GM19351 (cell line): ENCODE results near the gene MGRN1.

Source experiments
- ATAC-seq: cut with Tn5 transposase; IDR thresholded peaks from one replicate; pipeline ENCODE4 v1.9.1; 2021; ENCODE audit warnings: mild to moderate bottlenecking, moderate library complexity; ENCODE audit not compliant: unreplicated experiment

Gene MGRN1

DNA sequence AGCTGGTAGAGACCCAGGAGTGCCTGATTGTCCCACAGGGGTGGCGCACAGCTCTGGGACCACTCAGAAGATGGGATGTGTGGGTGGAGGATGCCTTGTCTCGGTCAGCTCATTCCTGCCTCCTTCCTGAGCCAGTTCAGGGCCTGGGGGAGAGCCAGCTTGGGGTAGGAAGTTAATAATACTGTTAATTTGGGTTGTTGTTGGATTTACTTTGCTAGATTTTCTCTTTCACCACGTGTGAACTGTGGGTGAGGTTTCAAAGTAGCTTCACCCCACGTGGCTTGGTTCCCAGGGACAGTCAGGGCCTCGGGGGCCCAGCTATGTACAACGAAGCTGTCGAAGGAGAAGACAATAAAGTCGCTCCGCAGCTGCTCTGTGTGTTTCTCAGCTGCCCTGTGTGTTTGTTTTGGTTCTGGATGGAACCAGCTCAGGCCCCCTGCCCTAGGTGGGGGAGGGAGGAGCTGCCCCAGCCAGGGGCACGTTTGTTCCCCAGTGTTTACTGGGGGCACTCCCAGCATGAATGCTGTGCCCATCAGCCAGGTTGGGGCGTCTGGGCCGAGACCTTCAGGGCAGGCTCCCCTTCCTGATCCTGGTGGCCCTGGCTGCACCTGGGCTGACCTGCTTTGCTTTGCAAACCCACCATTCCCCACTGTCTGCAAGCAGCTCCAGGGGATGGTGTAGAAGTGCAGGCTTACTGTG, 71.0 kb downstream of the MGRN1 start:
- no peak for ATAC-seq

DNA sequence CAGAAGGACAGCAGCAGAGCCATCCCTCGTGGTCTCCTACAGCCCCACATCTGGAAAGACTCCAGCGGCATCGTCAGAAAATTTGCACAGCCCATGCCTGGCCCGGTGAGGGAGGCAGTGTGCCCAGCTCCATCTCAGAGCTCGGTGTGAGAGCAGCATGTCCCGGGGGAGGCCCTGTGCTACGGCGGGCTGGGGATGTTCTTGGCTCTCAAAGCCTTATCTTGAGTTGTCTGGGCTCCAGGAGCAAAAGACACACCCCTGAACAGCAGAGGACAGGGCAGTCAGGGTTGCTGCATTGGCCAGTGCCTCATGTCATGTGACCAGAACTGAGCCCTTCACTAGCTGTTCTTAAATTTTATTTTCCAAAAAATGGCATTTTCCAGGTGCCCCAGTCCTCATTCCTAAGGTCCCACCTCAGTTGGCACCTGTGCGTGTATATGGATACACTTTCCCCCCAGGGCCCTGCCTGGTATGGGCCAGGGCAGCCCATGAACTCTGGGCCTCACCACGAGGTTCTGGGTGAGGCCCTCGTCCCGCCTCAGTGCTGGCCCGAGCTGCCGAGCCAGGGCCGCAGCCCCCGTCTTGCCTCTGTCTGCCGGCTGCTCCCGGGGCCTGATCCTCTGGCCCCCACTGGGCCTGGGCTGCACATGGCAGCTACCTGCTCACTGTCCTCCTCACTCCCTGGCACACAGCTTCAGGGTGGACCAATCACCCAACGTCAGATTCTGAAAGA, 71.7 kb downstream of the MGRN1 start:
- ATAC-seq, result no peak

DNA sequence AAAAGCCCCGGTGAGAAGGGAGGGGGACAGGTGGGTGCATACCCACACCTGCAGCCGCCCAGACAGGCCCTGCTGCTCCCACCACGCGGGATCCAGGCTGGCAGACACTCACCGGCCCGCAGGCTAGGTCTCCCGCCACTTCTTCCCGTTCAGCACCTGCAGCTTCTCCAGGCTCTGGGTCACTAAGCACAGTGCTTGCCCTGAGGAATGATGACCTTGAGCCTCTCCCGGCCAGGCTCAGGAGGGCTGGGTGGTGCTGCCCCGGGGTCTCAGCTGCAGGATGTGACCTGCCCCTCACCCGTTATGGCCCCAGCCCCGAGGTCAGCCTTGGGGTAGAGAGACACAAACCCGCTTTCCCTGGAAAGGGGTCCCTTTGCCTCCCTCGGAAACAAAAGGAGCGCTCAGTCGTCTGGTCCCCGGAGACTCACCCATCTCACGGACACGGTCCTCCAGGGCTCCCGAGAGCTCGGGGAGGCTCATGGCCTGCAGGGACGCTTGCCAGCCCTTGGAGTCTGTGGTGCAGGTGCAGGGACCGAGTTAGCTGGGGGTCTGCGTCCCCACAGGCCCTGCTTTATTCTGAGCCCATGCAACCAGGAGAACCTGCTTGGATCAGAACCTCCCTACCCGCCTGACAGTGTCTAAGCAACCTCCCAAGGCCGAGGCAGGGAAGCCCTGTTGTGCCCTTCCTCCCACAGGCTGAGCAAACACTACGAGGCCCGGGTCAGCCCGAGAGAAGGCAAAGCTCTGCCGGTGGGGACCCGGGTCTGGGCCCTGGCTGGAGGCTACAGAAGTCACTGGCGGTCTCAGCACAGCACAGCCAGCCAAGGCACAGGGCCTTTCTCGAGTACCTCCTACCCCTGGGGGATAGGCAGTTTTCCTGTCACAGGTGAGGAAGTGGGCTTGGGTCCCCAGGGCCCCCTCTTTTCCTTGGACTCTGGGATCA, 72.5 kb downstream of the MGRN1 start:
- ATAC-seq, result no peak

- no peak for ATAC-seq
These were observed 73.2 kb downstream of the MGRN1 start for GRCh38 chr16:4697848-4698291.

DNA sequence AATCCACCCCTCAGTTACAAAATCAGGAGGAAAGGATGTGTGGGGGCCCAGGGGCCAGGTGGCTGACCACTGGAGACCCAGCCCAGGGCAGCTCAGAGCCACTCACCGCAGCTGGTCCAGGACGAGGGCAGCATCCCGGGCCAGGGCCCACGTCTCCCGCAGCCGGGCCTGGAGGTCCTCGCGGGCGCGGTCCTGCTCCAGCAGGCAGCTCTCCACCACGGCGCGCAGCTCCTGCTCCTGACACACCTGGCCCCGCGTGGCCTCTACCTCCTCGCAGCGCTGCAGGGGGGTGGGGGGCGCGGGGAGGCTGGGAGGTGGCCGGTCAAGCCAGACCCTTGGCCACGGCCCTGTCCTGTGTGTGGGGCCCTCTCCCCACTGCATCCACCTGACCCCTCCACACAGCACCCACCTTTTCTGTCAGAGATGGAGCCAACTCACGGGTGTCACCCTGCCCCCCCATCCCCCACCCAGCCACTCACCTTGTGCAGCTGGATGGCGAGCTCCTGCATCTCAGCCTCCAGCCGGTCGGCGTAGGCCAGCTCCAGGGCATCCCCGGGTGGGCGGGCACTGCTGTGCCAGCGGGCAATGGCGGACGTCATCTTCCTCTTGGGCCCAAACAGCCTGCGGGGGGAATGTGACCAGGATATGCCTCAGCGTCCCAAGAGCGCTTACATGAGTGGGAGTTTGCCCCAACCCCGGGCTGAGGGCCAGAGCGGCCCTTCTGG, 73.9 kb downstream of the MGRN1 start:
- ATAC-seq, result no peak

GRCh38 chr16:4699046-4699556, 74.5 kb downstream of the MGRN1 start:
- no peak for ATAC-seq

DNA sequence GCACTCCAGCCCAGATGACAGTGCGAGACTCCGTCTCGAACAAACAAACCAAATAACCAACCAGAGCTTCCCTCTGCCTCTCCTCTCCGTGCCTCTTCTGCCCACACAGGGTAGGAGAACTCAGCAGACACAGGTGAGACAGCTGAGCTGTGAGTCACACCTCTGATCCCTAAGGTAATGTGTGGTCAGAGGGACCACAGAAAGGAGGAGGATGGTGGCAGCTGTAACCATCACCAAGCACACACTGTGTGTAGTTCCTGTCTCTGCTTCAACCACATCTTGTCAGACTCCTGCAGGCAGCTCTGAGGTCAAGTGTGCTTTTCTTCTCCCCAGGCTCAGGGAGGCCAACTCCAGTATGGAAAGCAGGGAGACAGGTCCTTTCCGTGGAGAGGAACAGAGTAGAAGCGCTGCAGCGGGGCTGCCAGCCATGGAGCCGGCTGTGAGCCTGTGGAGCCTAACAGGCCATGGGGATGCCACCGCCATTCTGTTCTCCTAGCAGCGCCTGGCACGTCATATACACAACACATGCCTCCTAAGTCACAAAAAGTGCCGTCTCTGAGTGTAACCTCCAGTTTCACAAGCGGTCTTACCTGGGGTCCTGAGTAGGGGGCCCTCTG, 75.9 kb downstream of the MGRN1 start:
- ATAC-seq, result no peak

GRCh38 chr16:4700997-4701743, 76.5 kb downstream of the MGRN1 start:
- ATAC-seq, result no peak

- no peak for ATAC-seq
These were observed 77.3 kb downstream of the MGRN1 start for GRCh38 chr16:4701791-4702465.

- ATAC-seq, result no peak
These were observed 77.8 kb downstream of the MGRN1 start for GRCh38 chr16:4702466-4702808.

- no peak for ATAC-seq
These were observed 79.3 kb downstream of the MGRN1 start for GRCh38 chr16:4703906-4704305.

GRCh38 chr16:4704491-4704890, 79.9 kb downstream of the MGRN1 start:
- ATAC-seq, result no peak

DNA sequence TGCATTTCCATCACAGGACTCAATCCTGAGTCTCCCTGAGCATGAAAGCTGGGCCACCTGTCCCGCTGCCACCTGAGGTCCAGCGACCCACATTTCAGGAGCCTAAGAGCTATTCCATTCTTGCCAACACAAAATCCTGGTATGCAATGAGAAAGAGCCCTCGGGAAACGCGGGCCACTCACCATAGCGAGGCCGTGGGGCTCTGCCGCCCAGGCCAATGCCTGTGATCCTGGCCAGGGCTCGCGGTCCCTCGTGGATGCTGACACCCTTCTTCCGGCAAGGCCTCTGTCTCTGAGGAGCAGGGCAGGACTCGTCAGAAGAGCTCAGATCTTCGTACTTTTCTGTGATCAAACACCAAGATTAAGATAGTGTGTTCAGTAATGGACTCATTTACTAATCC, 80.3 kb downstream of the MGRN1 start:
- no peak for ATAC-seq

- ATAC-seq, result no peak
These were observed 82.2 kb downstream of the MGRN1 start for GRCh38 chr16:4706871-4707270.

DNA sequence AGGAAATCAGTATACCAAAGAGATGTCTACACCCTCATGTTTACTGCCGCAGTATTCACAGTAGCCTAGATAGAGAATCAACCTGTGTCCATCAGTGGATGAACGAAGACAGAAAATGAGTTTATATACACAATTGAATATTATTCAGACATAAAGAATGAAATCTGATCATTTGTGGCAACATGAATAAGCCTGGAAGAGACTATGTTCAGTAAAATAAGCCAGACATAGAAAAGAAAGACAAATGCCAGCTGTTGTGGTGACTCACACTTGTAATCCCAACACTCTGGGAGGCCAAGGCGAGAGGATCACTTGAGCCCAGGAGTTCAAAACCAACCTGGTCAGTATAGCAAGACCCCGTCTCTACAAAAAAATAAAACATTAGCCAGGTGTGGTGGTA, 84.9 kb downstream of the MGRN1 start:
- ATAC-seq, result no peak

GRCh38 chr16:4713663-4714501, 89.3 kb downstream of the MGRN1 start:
- no peak for ATAC-seq

DNA sequence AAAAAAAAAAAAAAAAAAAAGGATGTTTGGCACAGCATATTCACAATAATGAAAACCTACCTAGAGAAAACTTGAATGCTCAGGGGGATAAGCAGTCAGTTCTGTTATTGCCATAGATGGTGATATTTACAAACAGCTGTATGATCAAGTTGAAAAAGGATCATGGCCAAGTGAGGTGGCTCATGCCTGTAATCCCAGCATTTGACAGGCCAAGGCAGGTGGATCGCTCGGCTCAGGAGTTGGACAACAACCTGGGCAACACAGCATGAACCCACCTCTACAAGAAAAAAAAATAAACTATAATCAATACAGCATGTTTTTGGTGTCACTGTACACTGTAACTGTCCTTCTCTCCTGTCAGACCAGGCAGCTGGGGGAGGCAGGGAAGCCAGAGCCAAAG, 90.4 kb downstream of the MGRN1 start:
- ATAC-seq, result no peak

DNA sequence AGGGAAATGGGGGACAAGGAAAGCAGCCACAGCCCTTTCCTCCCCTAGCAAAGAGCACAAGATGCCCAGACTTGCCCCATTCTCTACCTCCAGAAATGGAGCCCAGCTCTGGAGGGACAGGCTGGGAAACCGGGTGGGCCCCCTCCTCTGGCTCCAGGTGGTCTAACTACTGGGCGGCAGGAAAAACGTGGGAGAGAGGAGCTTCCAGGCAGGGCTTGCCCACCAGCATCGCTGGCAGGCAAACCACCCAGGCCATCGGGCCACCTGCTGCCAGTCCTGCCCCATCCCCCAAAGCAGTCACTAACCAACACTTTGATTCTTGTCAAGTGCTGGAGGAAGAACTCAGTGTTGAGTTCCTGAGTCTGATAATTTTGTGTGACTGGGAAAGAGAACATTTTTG, 93.8 kb downstream of the MGRN1 start:
- no peak for ATAC-seq
